ENCODE data around the gene ASB14. TPM values are rescaled to one million over a fixed set of nuclear protein-coding genes. Genes with fewer than 3 reads are reported as not detected.

Gene ASB14
- total and polyA plus RNA-seq, 2 donors (not counting 1 experiment from before 2014, with no cell fraction given), result not detected

GRCh38 chr3:57268416-57268815, 24.1 kb downstream of the ASB14 start:
- Histone ChIP-seq H3K4me3 (ENCODE audit: control extremely low read depth in 1 of 5, extremely low read depth in 1 of 5, insufficient read depth in 1 of 5, low read depth in 2 of 5, low read length in 4 of 5) (no peak overlapping the region), H2AFZ (ENCODE audit: insufficient read depth, low read depth, low read length, poor library complexity, severe bottlenecking) (no peak overlapping the region), H3K79me2 (ENCODE audit: control insufficient read depth, insufficient read depth, low read length) (peaks cover 7% of the 10 kb centered on the region), H3K27me3 (replicated peaks in 1 of 4; ENCODE audit: control extremely low read depth in 1 of 4, control insufficient read depth in 3 of 4, insufficient read depth in 4 of 4, low read length in 3 of 4) (no peaks in the 10 kb centered on the region), H3K36me3 (replicated peaks in 1 of 2; ENCODE audit: control extremely low read depth in 1 of 2, control insufficient read depth in 1 of 2, extremely low read depth in 1 of 2, insufficient read depth in 2 of 2, low read length in 1 of 2) (peaks cover 13 to 65% of the 10 kb centered on the region in 2 experiments), H3K9ac (ENCODE audit: low read length) (no peak overlapping the region), H4K20me1 (ENCODE audit: control insufficient read depth, insufficient read depth, low read length, poor library complexity, severe bottlenecking) (no peaks in the 10 kb centered on the region), H3K27ac (ENCODE audit: low read length in 2 of 2) (no peak overlapping the region), H3K9me3 (ENCODE audit: control extremely low read depth in 1 of 3, control insufficient read depth in 2 of 3, insufficient read depth in 1 of 3, low read length in 2 of 3) (no peaks in the 10 kb centered on the region), H3K4me1 (ENCODE audit: control insufficient read depth in 2 of 2, insufficient read depth in 2 of 2, low read length in 2 of 2) (no peaks in the 10 kb centered on the region), H3K4me2 (replicated peaks; ENCODE audit: low read depth, low read length, poor library complexity, severe bottlenecking) (no peak overlapping the region)
- TF ChIP-seq EZH2 (IDR thresholded peaks at IDR 0.05; ENCODE audit: borderline replicate concordance, insufficient read depth, low read depth, low read length, poor library complexity, severe bottlenecking) (no peak), CTCF (IDR thresholded peaks at IDR 0.05) (no peak)
- H3K4me3 Mint-ChIP-seq, result no peak overlapping the region
- H3K27ac Mint-ChIP-seq, result no peak overlapping the region
- H3K9me3 Mint-ChIP-seq (ENCODE audit: insufficient read depth), result peaks cover 2% of the 10 kb centered on the region
- ATAC-seq (ENCODE audit: low read depth), result no peak
- no CpG with 5 or more reads among the region's 1 CpG for WGBS (ENCODE audit: insufficient coverage)
- intact Hi-C loops (cut with micrococcal nuclease), result no loop called here
- POLR2A ChIA-PET, result no interaction called here
- DNase-seq, result no peak
- H3K27me3 Mint-ChIP-seq, result no peaks in the 10 kb centered on the region
- CTCF ChIA-PET, result no interaction called here
- H3K4me1 Mint-ChIP-seq, result no peaks in the 10 kb centered on the region

- H3K27me3 ChIP-seq (replicated peaks in 1 of 4; ENCODE audit: control extremely low read depth in 1 of 4, control insufficient read depth in 3 of 4, insufficient read depth in 4 of 4, low read length in 3 of 4), result no peaks in the 10 kb centered on the region
- H3K4me1 ChIP-seq (ENCODE audit: control insufficient read depth in 2 of 2, insufficient read depth in 2 of 2, low read length in 2 of 2), result no peaks in the 10 kb centered on the region
- peaks cover 0 to 3% (median 0%) of the 10 kb centered on the region in 3 donors for H3K9me3 ChIP-seq (ENCODE audit: control extremely low read depth in 1 of 3, control insufficient read depth in 2 of 3, insufficient read depth in 1 of 3, low read length in 2 of 3)
- Mint-ChIP-seq H3K4me1 (no peaks in the 10 kb centered on the region), H3K4me3 (no peak overlapping the region), H3K27ac (no peak overlapping the region), H3K9me3 (ENCODE audit: insufficient read depth) (peaks cover 7% of the 10 kb centered on the region), H3K27me3 (no peaks in the 10 kb centered on the region)
- ATAC-seq (ENCODE audit: low read depth) (no peak), DNase-seq (no peak)
- H3K4me3 ChIP-seq (ENCODE audit: control extremely low read depth in 1 of 5, extremely low read depth in 1 of 5, insufficient read depth in 1 of 5, low read depth in 2 of 5, low read length in 4 of 5), result no peak overlapping the region
- H2AFZ ChIP-seq (ENCODE audit: insufficient read depth, low read depth, low read length, poor library complexity, severe bottlenecking), result no peak overlapping the region
- ChIA-PET CTCF (interaction anchor here (0.7 kb wide), 1 partner anchor 13 kb away, joined by 3 read pairs; no protein-coding TSS in a partner anchor), POLR2A (no interaction called here)
- whole genome bisulfite sequencing (ENCODE audit: insufficient coverage), result no CpG with 5 or more reads among the region's 3 CpGs
- H3K36me3 ChIP-seq (replicated peaks in 1 of 2; ENCODE audit: control extremely low read depth in 1 of 2, control insufficient read depth in 1 of 2, extremely low read depth in 1 of 2, insufficient read depth in 2 of 2, low read length in 1 of 2), result peaks cover 23 to 78% of the 10 kb centered on the region in 2 experiments
- peaks cover 9% of the 10 kb centered on the region for H3K79me2 ChIP-seq (ENCODE audit: control insufficient read depth, insufficient read depth, low read length)
- no peak for TF ChIP-seq CTCF (IDR thresholded peaks at IDR 0.05)
- TF ChIP-seq EZH2 (IDR thresholded peaks at IDR 0.05; ENCODE audit: borderline replicate concordance, insufficient read depth, low read depth, low read length, poor library complexity, severe bottlenecking), result no peak
- H3K9ac ChIP-seq (ENCODE audit: low read length), result no peak overlapping the region
- H3K4me2 ChIP-seq (replicated peaks; ENCODE audit: low read depth, low read length, poor library complexity, severe bottlenecking), result no peak overlapping the region
- H4K20me1 ChIP-seq (ENCODE audit: control insufficient read depth, insufficient read depth, low read length, poor library complexity, severe bottlenecking), result no peaks in the 10 kb centered on the region
- intact Hi-C loops (cut with micrococcal nuclease), result no loop called here
- no peak overlapping the region for H3K27ac ChIP-seq (ENCODE audit: low read length in 2 of 2)
Measured at GRCh38 chr3:57261929-57262328, 30.6 kb downstream of the ASB14 start.
